Caco-2 (cell line): ENCODE measurements around the gene IQSEC3. TPM values are rescaled to one million over a fixed set of nuclear protein-coding genes. Genes with fewer than 3 reads are reported as not detected.

ENCODE experiments used
- BruUV-seq: library from RNA; stranded (reverse); fragments of 400-500 nt; replicated peaks from 2 replicates; lab custom pipeline; 2021; lab: Mats Ljungman, UMichigan
- CTCF ChIA-PET: fragments of 300-600 bp; sonication (Branson Sonifier 250); formaldehyde crosslinking; loops from one replicate; lab custom pipeline; 2022; ENCODE audit warnings: antibody characterized with exemption; lab: Charles Lee
- POLR2A ChIA-PET: fragments of 300-600 bp; sonication (Branson Sonifier 250); formaldehyde crosslinking; loops from one replicate; lab custom pipeline; 2022; ENCODE audit warnings: antibody characterized with exemption; lab: Charles Lee
- DNase-seq, 2 experiments: peaks; one replicate each; pipeline versions ENCODE4 v3.0.0 to v3.0.0-alpha.2; 2020 to 2022
- H3K27me3 ChIP-seq: replicated peaks from 2 replicates; pipeline ENCODE4 v1.6.0; 2011; ENCODE audit warnings: low read length; ENCODE audit not compliant: control insufficient read depth, insufficient read depth
- H3K36me3 ChIP-seq: 2 replicates; pipeline ENCODE4 v1.5.1; 2011; ENCODE audit warnings: low read length; ENCODE audit not compliant: control insufficient read depth, insufficient read depth
- H3K4me1 ChIP-seq: fragments of 250-450 bp; sonication (Bioruptor Pico); 2 replicates; pipeline ENCODE4 v1.5.1; 2020; ENCODE audit warnings: mild to moderate bottlenecking
- H3K4me3 ChIP-seq: 2 replicates; pipeline ENCODE4 v1.5.1; 2011; ENCODE audit warnings: low read depth, mild to moderate bottlenecking, control low read depth, low read length
- H3K9me3 ChIP-seq: fragments of 250-450 bp; sonication (Bioruptor Pico); 2 replicates; pipeline ENCODE4 v1.5.1; 2020; ENCODE audit warnings: mild to moderate bottlenecking, moderate library complexity
- H3K27ac Mint-ChIP-seq: one replicate; pipeline ENCODE4 v1.8.0; 2022; ENCODE audit warnings: mixed read lengths; ENCODE audit not compliant: unreplicated experiment
- H3K27me3 Mint-ChIP-seq: one replicate; pipeline ENCODE4 v1.8.0; 2022; ENCODE audit warnings: mixed read lengths; ENCODE audit not compliant: insufficient read depth, unreplicated experiment
- H3K36me3 Mint-ChIP-seq: one replicate; pipeline ENCODE4 v1.8.0; 2022; ENCODE audit warnings: mild to moderate bottlenecking, mixed read lengths; ENCODE audit not compliant: insufficient read depth, unreplicated experiment
- H3K4me1 Mint-ChIP-seq: one replicate; pipeline ENCODE4 v1.8.0; 2022; ENCODE audit warnings: low read depth, mixed read lengths; ENCODE audit not compliant: unreplicated experiment
- H3K4me3 Mint-ChIP-seq: one replicate; pipeline ENCODE4 v1.8.0; 2022; ENCODE audit warnings: mild to moderate bottlenecking, moderate library complexity, mixed read lengths; ENCODE audit not compliant: unreplicated experiment
- H3K9me3 Mint-ChIP-seq: one replicate; pipeline ENCODE4 v1.8.0; 2022; ENCODE audit warnings: mixed read lengths; ENCODE audit not compliant: unreplicated experiment
- CTCF ChIP-seq, 2 experiments: fragments of 200-600 bp in 1 of 2; IDR thresholded peaks; 1 replicate in 1 of 2; 2 replicates in 1 of 2; pipeline versions ENCODE4 v1.5.1 to v1.8.0; 2011 to 2022; ENCODE audit warnings: antibody characterized with exemption in 1 of 2, control low read depth in 1 of 2, inconsistent platforms in 1 of 2, low read depth in 1 of 2, low read length in 1 of 2, mild to moderate bottlenecking in 1 of 2, moderate library complexity in 1 of 2; ENCODE audit not compliant: insufficient read depth in 1 of 2, severe bottlenecking in 1 of 2, unreplicated experiment in 1 of 2
- intact Hi-C: fragments of 100-400 bp; cut with micrococcal nuclease; formaldehyde crosslinking; loops from one replicate; pipeline ENCODE4 v1.10.0; 2022; ENCODE audit not compliant: unreplicated experiment
- total RNA-seq: library from RNA; stranded (reverse); gene quantifications from 2 replicates; pipeline ENCODE4 v1.2.3, GENCODE V29; 2022

Gene IQSEC3
- total RNA-seq, 1 experiment from 2014 or later = 0.59 TPM

DNA sequence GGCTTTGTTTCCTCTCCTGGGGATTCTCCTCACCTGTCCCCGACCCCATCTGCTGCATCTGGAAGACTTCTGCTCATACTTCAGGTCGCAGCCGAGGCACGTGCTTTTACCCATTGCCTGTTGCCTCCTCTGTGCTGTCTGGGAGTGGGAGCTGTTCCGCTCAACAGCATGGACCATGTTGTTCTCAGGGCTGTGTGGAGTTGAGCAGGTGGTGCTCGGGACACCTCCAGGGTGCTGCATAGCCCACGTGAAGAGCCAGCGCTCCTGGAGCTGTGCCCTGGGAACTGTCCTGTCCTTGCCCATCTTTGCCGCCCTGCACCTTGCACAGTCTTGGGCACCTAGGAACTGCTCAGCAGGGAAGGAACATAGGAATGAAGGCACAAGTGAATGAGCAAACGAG is 62.4 kb downstream of the IQSEC3 start:
- TF ChIP-seq CTCF (IDR thresholded peaks at IDR 0.05; ENCODE audit: insufficient read depth in 1 of 2, low read depth in 1 of 2, low read length in 1 of 2, severe bottlenecking in 1 of 2, unreplicated experiment in 1 of 2) = no peak
- Mint-ChIP-seq H3K4me1 (peaks cover 6% of the 10 kb centered on the region), H3K27me3 (peaks cover 4% of the 10 kb centered on the region), H3K27ac (no peak overlapping the region), H3K4me3 (no peak overlapping the region), H3K36me3 (no peaks in the 10 kb centered on the region), H3K9me3 (no peaks in the 10 kb centered on the region)
- DNase-seq = no peak
- Histone ChIP-seq H3K4me1 (peaks cover 6% of the 10 kb centered on the region; the same call in 1 of the 2 replicates), H3K27me3 (no peaks in the 10 kb centered on the region; the same call in 1 of the 2 replicates), H3K36me3 (no peaks in the 10 kb centered on the region), H3K9me3 (no peaks in the 10 kb centered on the region), H3K4me3 (no peak overlapping the region)
- ChIA-PET POLR2A (no interaction called here), CTCF (no interaction called here)
- intact Hi-C loops = no loop called here
- no TSS peak for BruUV-seq

DNA sequence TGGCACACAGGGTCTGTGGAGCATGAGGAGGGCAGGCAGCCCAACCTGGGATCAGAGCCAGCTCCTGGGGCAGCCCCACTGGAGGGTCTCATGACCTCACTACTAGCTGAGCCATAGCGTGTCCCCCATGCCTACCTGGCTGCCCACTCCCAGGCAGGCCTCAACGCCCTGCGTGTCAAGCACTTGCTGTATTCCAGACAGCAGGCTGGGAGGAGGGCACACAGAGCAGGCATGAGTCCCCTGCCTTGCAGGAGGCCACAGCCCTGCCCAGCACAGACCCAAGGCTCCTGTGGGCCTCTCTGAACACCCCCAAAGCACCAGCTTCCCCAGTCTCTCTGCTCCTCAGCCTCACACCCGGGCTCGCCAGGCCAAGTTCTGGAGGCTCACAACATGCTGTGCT is 64.0 kb downstream of the IQSEC3 start:
- Mint-ChIP-seq H3K27ac (no peak overlapping the region), H3K9me3 (no peaks in the 10 kb centered on the region), H3K4me3 (no peak overlapping the region), H3K27me3 (peaks cover 4% of the 10 kb centered on the region), H3K36me3 (no peaks in the 10 kb centered on the region), H3K4me1 (peaks cover 6% of the 10 kb centered on the region)
- DNase-seq = no peak
- Histone ChIP-seq H3K4me3 (no peak overlapping the region), H3K36me3 (no peaks in the 10 kb centered on the region), H3K9me3 (no peaks in the 10 kb centered on the region), H3K27me3 (no peaks in the 10 kb centered on the region; the same call in 1 of the 2 replicates), H3K4me1 (peaks cover 12% of the 10 kb centered on the region)
- no peak for TF ChIP-seq CTCF (IDR thresholded peaks at IDR 0.05; ENCODE audit: insufficient read depth in 1 of 2, low read depth in 1 of 2, low read length in 1 of 2, severe bottlenecking in 1 of 2, unreplicated experiment in 1 of 2)
- no TSS peak for BruUV-seq
- ChIA-PET POLR2A (no interaction called here), CTCF (no interaction called here)
- intact Hi-C loops = no loop called here

DNA sequence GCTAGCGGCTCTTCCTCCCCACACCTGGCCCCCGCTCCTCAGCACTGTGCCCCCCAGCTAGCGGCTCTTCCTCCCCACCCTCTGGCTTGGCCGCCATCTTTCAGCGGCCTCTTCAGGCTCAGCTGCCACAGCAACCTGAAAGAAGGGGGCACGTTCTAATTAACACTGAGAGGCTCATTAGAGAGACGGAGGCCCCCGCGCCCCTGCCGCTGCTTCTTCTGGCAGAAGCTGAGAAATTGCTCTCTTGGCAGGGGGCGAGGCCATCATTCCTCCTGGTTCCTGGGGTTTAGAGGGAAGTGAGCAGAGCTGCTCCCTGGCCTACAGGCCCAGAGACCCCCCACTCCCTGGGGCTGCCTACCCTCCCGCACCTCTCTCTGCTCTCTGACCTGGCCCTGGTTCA is 64.4 kb downstream of the IQSEC3 start:
- intact Hi-C loops = no loop called here
- Mint-ChIP-seq H3K4me3 (no peak overlapping the region), H3K27ac (no peak overlapping the region), H3K27me3 (peaks cover 4% of the 10 kb centered on the region), H3K36me3 (no peaks in the 10 kb centered on the region), H3K4me1 (peaks cover 6% of the 10 kb centered on the region), H3K9me3 (no peaks in the 10 kb centered on the region)
- Histone ChIP-seq H3K9me3 (no peaks in the 10 kb centered on the region), H3K27me3 (no peaks in the 10 kb centered on the region; the same call in 1 of the 2 replicates), H3K4me1 (peaks cover 13% of the 10 kb centered on the region), H3K36me3 (no peaks in the 10 kb centered on the region), H3K4me3 (no peak overlapping the region)
- DNase-seq = no peak
- ChIA-PET CTCF (no interaction called here), POLR2A (no interaction called here)
- no peak for TF ChIP-seq CTCF (IDR thresholded peaks at IDR 0.05; ENCODE audit: insufficient read depth in 1 of 2, low read depth in 1 of 2, low read length in 1 of 2, severe bottlenecking in 1 of 2, unreplicated experiment in 1 of 2)
- BruUV-seq = no TSS peak
